IPS DF 4.7 (cell line): Measurements from ENCODE around the gene KAT14.
A peak's percentile ranks its signal among the peaks of the same experiment; 100 is the strongest.
"Not testable (repeated sequence)": the region's sequence is repeated elsewhere in the genome, so short reads cannot be mapped to it uniquely, and the experiment has no call there.

ENCODE experiments used
- DNase-seq: peaks from one replicate; pipeline ENCODE4 v3.0.0-alpha.2; 2013; ENCODE audit warnings: low spot score; ENCODE audit errors: extremely low read depth

Gene KAT14, protein sequence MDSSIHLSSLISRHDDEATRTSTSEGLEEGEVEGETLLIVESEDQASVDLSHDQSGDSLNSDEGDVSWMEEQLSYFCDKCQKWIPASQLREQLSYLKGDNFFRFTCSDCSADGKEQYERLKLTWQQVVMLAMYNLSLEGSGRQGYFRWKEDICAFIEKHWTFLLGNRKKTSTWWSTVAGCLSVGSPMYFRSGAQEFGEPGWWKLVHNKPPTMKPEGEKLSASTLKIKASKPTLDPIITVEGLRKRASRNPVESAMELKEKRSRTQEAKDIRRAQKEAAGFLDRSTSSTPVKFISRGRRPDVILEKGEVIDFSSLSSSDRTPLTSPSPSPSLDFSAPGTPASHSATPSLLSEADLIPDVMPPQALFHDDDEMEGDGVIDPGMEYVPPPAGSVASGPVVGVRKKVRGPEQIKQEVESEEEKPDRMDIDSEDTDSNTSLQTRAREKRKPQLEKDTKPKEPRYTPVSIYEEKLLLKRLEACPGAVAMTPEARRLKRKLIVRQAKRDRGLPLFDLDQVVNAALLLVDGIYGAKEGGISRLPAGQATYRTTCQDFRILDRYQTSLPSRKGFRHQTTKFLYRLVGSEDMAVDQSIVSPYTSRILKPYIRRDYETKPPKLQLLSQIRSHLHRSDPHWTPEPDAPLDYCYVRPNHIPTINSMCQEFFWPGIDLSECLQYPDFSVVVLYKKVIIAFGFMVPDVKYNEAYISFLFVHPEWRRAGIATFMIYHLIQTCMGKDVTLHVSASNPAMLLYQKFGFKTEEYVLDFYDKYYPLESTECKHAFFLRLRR

DNA sequence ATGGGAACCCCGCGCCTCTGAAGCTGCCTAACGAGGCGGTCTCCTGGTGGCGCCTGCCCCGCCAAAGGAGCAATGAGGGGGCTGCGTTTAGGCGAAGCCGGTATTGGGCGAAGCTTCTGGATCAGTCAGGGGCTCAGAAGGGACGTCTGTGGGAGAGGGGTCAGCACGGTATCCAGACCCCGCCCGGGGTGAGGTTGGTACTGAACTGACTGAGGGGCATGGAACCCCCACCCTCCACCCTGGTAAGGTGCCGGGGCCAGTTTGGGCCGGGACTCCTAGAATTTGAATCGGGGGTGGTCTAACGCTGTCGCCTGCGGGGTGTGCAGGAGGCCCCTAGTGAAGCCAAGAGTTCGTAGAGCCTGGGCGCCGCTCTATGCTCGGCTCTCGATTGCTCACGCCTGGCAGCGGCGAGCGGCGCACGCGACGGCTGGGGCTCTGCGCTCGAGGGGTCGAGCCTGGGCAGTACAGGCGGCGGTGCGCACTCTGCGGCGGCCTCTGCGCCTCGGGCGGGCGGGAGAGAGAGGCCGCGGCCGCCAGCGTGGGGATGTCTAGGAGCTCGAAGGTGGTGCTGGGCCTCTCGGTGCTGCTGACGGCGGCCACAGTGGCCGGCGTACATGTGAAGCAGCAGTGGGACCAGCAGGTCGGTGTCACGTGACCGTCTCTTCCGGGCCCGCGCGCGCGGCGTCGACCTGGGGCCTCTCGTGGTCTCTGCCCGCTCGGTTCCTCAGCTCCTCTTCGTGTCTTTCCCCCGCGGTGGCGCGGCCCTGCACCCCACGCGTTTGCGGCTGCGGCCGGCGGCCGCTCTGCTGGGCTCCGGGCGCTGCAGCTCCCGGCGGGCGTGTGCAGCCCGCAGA lies at the start of gene KAT14, which contains the start of gene PET117:
TSS of gene KAT14 (plus strand) at position 452 of the 854 bp plus-strand sequence. CDS start 4,798 bp downstream, outside the sequence.
TSS of gene PET117 (plus strand) at position 452 of the 854 bp plus-strand sequence. CDS start at position 545, 93 bp downstream.
- peak; percentile 71 for DNase-seq

DNA sequence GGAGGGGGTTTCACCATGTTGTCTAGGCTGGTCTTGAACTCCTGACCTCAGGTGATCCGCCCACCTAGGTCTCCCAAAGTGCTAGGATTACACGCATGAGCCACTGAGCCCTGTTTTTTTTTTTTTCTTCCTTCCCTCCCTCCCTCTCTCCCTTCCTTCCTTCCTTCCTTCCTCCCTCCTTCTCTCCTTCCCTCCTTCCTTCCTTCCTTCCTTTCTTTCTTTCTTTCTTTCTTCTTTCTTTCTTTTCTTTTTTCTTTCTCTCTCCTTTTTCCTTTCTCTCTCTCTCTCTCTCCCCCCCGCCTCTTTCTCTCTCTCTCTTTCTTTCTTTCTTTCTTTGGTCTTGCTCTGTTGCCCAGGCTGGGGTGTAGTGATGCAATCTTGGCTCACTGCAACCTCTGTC lies 49.4 kb upstream of the KAT14 start:
- DNase-seq: not testable (repeated sequence)

DNA sequence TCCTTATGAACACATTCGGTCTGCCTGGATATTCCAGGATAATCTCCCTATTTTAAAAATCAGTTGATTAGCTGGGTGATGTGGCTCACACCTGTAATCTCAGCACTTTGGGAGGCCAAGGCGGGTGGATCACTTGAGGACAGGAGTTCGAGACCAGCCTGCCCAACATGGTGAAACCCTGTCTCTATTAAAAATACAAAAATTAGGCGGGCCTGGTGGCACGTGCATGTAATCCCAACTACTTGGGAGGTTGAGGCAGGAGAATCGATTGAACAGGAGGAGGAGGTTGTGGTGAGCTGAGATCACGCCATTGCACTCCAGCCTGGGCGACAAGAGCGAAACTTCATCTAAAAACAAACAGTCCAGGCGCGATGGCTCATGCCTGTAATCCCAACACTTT lies 48.8 kb upstream of the KAT14 start:
- not testable (repeated sequence) for DNase-seq

DNA sequence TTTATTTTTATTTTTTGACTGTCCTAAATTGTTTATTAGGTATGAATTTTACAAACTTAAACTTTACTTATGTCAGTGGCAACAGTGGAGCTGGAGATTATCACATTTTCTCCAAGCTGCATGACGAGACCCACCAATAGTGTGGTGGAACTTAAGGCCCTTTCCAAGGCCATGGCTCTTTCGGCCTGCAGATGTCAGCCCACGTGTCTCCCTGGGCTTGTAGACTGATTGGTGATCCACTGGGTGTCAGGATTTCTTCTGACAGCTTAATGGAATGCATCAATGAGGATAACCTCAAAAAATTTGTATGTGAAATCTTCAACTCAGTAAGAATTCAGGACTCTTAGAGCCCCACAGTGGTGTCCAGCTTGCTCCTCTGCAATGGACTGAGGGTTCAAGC lies 47.6 kb upstream of the KAT14 start:
- no peak for DNase-seq

DNA sequence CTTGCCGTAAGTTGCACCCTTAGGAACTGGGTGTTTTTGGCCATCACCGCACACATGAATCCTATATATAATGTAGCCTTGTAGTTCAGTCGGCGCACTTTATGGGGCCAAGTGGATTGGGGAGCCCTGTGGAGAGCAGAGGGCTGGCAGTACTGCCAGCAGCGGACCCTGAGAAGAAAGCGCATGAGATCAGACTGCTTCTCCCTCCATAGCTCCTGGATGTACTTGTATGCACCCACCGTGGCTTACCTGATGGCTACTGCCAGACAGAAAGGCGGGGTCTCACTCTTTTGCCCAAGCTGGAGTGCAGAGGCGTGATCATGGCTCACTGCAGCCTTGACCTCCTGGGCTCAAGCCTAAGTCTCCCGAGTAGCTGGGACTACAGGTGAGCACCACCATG lies 47.2 kb upstream of the KAT14 start:
- no peak for DNase-seq

DNA sequence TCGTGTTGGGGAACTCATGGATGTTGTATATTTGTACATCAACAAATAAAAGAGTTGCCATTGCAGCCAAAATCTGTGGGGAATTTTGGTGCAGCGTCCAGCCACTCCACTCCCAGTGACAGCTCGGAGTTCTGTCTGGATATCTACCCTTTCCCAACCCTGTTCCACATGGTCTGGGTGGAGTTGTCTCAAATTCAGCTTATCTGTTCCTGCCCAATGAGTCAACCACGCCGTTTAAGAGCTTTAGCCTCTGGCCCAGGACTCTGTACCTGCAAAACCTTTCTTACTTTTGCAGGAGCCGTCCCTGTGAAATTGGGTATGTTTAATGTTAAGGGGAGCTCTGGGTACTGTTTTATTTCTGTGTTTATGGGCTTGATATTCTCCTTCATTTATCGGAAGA lies 46.0 kb upstream of the KAT14 start:
- DNase-seq: no peak

DNA sequence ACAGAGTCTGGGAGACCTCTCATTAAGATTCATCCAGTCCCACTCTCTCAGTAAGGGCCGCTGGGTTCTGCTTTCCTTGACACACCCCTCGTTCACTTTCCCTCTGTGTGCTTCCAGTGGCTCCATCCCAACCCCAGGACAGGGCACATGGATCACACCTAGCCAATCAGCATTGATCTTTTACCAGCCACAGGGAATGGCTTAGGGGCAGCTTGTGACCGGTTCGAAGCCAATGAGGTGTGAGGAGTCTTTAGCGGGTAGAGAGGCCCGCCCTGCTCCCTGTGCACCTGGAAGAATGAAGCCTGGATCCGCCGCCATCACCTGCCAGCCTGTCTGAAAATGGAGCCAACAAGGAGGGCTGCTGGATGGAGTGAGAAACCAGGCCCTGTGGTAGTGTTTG lies 44.8 kb upstream of the KAT14 start:
- DNase-seq: no peak

DNA sequence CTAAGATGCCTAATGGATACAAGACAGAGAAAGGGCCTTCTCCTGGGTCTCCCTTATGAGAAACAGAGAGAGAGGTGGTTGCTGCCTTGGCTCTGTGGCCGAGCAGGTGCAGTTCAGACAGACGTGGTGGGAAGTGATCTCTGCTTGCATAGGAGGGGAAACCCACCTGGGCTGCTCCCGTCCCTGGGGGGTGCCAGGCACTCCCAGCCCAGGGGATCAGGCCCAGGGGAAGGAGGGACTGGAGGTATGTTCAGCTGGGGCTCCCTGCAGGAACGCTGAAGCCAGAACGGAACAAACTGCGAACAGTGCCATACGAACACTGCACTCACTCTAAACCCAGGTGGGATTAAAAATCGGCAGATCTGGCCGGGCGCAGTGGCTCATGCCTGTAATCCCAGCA lies 44.3 kb upstream of the KAT14 start:
- no peak for DNase-seq

DNA sequence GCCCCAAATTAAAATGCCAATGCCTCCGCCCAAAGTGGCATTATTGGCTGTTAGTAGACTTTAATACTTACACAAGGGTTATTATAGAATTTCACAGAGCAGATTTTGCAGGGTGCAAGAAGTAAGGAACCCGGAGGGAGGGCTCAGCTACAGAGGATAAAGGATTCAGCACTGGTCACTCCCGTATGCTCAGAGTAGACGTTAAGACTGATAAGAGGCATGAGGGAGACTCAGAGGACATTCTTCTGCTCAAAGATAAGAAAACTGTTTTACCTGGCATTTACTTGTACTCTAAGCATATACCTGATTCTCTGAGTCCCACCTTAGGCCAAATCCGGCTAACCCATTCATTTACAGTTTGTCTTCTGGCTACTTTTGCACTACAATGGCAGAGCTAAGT lies 43.5 kb upstream of the KAT14 start:
- DNase-seq: no peak

DNA sequence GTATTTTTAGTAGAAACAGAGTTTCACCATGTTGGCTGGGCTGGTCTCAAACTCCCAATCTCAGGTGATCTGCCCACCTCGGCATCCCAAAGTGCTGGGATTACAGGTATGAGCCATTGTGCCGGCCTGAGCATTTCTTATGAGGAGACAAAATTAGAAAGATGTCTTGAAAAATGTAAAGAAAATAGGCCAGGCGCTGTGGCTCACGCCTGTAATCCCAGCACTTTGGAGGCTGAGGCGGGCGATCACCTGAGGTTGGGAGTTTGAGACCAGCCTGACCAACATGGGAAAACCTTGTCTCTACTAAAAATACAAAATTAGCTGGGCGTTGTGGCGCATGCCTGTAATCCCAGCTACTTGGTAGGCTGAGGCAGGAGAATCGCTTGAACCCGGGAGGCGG lies 37.1 kb upstream of the KAT14 start:
- DNase-seq: not testable (repeated sequence)

DNA sequence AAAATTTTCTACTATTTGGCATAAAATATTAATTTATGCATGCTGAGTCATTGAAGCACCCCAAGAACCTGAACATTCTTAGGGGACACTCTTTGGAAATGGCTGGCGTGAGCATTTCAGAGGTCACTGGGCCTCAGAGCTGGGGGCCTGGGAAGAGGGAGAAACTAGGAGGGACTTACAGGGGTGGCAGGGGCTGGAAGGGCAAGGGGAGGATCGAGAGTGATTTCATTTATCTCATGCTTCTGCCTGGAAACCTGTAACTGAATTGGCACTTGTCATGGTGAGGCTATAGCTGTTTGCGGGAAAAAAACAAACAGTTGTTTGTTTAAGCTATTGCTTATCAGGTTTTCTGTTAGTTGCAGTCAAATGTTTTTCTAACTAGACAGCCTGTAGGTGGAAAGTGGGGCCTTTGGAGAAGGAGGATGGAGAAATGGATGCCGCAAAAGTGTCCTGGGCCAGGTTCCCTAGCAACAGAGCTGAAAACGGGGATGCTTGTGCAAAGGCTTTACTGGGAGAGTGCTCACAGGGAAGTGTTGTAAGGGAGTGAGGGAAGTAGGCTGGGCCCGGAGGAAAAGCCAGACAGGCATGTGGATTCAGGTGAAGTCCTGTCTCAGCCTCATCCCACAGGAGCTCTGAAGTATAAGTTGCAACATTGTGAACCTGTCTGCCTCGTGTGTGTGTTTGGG lies 36.4 kb upstream of the KAT14 start:
- no peak for DNase-seq

DNA sequence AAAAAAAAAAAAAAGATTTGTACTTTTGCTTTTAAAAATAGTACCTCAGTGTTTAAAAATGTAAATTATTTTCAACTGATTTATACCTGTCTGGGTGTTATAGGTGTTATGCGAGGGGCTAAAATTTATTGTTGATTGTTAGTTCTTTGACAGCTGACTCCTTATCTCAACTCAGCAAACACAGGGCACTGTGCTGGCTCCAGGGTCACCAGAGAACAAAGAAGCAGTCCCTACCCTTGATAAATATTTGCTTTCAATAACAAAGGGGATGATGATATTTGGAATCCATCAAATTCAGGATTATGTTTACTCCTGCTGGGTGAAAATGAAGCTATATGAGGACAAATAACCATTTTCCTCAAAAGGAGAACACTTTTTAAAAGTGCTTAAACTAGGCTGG lies 34.2 kb upstream of the KAT14 start:
- no peak for DNase-seq

DNA sequence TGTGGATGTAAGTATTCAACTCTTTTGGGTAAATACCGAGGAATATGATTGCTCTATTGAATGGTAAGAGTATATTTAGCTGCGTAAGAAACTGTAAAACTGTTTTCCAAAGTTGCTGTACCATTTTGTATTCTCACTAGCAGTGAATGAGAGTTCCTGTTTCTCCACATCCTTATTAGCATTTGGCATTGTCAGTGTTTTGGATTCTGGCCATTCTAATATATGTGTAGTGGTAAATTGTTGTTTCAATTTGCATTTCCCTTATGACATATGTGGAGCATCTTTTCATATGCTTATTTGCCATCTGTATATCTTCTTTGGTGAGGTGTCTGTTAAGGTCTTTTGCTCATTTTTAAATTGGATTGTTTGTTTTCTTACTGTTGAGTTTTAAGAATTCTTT lies 29.3 kb upstream of the KAT14 start:
- DNase-seq: no peak

DNA sequence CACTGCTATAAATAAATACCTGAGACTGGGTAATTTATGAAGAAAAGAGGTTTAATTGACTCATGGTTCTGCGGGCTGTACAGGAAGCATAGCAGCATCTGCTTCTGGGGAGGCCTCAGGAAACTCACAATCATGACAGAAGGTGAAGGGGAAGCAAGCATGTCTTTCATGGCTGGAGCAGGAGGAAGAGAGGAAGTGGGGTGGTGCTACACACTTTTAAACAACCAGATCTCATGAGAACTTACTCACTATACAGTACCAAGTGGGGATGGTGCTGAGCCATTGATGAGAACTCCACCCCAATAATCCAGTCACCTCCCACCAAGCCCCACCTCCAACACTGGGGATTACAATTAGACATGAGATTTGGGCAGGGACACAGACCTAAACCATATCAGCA lies 9.1 kb upstream of the KAT14 start:
- DNase-seq: not testable (repeated sequence)

DNA sequence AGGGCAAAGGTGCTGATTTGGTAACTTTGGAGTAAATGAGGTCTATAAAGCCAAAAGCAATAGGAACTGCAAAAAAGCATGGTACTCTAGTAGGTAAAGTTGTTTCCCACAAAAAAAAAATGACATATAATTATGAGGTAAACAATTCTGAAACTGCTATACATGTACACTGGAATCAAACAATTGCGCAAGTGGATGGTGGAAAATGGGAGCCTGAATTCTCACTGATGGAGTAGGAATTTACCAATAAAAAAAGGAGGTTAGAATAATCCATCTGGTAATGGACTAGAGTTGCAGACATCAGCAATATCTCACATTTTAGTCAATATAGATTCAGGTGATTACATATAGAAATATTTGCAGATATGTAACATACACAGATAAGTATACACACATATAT lies 5.0 kb upstream of the KAT14 start:
- DNase-seq: no peak

DNA sequence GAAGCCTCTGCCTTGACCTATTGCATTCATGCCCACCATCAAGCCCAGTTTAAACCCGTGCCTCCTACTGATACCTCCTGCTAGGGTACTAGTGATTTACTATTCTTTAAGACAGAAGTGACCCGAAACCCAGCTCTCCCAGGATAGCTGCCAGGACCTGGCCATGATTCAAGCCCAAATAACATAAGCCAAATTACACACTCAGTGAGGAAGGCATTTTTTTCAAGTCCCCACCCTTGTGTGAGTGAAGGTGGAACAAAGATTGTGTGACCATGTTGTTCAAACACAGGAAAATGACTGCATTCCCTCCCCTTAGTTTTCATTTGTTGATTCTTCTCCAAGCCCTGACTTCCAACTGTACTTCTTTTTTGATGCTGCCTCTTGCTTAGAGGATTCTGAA lies 3.7 kb upstream of the KAT14 start:
- DNase-seq: no peak

DNA sequence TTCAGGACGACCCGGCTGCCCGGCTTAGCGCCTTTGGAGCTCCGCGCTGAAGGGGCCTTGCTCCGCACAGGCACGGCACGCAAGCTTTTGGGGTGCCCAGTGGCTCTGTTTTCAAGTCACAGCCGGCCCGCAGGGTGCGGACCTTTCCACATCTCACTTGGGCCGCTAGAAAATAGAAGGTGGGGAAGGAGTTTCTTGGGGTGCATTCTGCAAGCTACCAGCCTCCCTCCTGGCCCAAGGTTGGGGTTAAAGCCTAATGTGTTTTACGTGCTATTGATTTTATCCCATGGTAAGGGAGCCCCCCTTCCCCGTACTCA lies 561 bp downstream of the KAT14 start:
- DNase-seq: no peak

DNA sequence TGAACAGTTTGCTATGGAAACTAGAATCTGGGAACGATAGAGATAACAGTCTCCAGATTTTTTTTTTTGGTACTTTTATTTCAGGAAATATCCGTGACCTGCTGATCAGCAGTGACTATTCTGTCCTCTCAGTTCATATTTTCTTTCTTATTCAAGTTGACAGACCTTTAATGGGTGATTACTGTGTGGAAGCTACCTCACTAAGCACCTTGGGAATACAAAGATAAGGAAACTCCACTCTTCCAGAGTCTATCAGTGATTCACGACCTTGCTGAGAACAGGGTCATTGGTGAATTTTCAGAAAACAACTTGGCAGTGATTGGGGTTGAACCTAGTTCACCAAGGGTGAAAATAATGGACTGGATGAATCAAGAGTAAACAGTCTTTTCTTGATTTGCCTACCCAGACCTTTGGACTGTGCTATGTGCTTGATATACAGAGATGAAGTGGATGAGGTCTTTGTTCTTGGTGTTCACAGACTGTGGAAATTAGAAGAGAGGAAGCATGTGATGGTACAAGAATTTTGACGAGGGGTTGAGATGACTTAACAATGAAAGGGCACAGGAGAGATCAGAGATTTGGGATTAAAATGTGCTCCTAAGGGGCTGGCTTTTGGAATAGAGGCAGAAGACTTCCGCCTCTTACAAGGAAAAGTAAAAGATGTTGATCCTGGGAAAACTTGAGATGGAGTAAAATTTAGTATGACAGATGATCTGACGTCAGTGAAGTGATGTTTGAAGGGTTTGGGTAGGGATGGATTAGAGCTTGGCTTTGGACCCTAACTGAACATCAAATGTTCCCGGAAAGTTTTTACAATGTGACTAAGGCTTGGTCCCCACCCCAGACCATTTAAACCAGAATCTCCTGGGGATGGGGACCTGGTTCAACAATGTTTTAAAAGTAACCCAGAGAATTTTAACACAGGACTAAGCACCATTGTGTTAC lies 1.2 kb downstream of the KAT14 start:
- no peak for DNase-seq

DNA sequence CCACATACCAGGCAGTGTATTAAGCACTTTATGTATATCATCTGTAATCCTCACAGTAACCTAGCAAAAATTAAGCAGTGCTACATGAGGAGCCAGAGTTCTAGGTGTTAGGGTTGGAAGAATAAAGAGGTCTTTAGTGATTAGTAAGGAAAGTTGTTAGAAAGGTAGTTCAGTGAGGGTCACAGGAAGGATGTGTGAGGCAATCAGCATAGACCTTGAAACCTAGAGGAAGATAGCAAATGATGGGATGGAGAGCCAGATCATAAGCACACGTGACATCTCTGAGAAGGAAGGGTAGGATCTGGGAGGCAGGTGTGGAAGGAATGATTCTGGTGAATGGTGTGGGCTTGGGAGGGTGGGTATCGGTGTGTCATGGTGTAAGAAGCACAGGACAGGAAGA lies 2.2 kb downstream of the KAT14 start:
- no peak for DNase-seq

DNA sequence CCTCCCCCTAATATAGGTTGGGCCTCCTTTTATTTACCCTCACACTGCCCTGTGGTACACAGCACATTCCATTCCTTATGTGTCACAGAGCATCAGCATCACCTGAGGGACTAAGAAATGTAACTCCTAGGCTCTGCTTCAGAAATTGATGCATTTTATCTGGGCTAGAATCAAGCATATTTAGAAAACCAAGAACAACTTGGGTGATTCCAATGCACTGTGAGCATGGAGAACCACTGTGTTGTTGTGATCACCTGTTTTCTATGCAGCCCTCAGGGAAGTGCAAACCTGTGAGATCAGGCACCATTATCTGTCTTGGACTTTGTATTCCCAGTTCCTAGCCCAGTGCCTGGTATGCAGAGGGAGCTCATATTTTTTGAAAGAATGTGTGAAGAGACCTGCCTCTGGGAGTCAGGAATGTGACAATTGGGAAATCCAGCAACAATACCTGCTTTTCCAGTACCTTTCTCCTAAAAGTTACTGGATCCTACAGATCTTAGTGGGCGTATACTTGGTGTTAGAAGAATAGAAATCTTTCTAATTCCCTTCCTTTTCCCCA lies 7.0 kb downstream of the KAT14 start:
- DNase-seq: no peak
